ENCODE results near the gene MAFG.

The MAFG gene

GRCh38 chr17:81939881-81940385, 12.4 kb upstream of the MAFG start:
- peak; percentile 42 for DNase-seq (ENCODE audit: low spot score)

GRCh38 chr17:81939218-81939617, 11.7 kb upstream of the MAFG start:
- DNase-seq (ENCODE audit: low spot score) = no peak

- DNase-seq (ENCODE audit: low spot score) = no peak
These were observed 8.2 kb upstream of the MAFG start for GRCh38 chr17:81935709-81936084.

GRCh38 chr17:81934850-81935708, 7.5 kb upstream of the MAFG start:
- no peak for DNase-seq (ENCODE audit: low spot score)

- DNase-seq (ENCODE audit: low spot score) = no peak
These were observed 6.7 kb upstream of the MAFG start for GRCh38 chr17:81934098-81934757.

GRCh38 chr17:81933178-81933699, 5.7 kb upstream of the MAFG start:
- no peak for DNase-seq (ENCODE audit: low spot score)

- no peak for DNase-seq (ENCODE audit: low spot score)
These were observed 4.9 kb upstream of the MAFG start for GRCh38 chr17:81932333-81932983.

GRCh38 chr17:81931557-81932332, 4.2 kb upstream of the MAFG start:
- no peak for DNase-seq (ENCODE audit: low spot score)

- no peak for DNase-seq (ENCODE audit: low spot score)
These were observed 3.6 kb upstream of the MAFG start for GRCh38 chr17:81931189-81931556.

- no peak for DNase-seq (ENCODE audit: low spot score)
These were observed 2.9 kb upstream of the MAFG start for GRCh38 chr17:81930142-81931125.

- DNase-seq (ENCODE audit: low spot score) = no peak
These were observed 2.0 kb upstream of the MAFG start for GRCh38 chr17:81929253-81930141.

- no peak for DNase-seq (ENCODE audit: low spot score)
These were observed 1.2 kb upstream of the MAFG start for GRCh38 chr17:81928544-81929252.

- DNase-seq (ENCODE audit: low spot score) = no peak
These were observed 333 bp downstream of the MAFG start for GRCh38 chr17:81927152-81927652.

- peak; percentile 86 for DNase-seq (ENCODE audit: low spot score)
These were observed 934 bp downstream of the MAFG start for GRCh38 chr17:81926451-81927151.

- no peak for DNase-seq (ENCODE audit: low spot score)
These were observed 1.6 kb downstream of the MAFG start for GRCh38 chr17:81925860-81926450.

GRCh38 chr17:81924557-81925532, 2.7 kb downstream of the MAFG start:
- DNase-seq (ENCODE audit: low spot score) = no peak
